HG03095 (cell line): ENCODE results near the gene STXBP5.
A peak's percentile ranks its signal among the peaks of the same experiment; 100 is the strongest.

ENCODE experiments used
- ATAC-seq: cut with Tn5 transposase; IDR thresholded peaks from one replicate; pipeline ENCODE4 v1.9.1; 2021; ENCODE audit warnings: moderate library complexity; ENCODE audit not compliant: unreplicated experiment

STXBP5 gene

GRCh38 chr6:147177286-147177685 lies 26.9 kb upstream of the STXBP5 start:
- ATAC-seq: no peak

DNA sequence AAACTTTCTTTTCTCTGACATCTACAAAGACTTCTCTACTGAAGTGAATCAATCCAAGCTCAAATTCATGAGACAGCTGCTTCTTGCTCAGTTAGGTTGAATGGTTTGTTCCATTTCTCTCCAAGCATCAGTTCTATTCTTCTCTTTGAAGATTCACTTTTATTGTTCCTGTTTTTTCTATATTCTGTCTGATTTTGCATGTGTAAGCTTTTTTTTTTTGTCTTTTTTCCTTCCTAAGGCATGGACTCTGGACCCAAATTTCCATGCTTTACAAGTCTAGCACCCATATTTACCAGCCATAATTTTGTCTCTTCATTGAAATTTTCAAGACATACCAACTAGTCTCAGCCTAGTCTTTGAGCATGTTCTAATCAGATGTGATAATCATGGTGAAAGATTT lies 25.9 kb upstream of the STXBP5 start:
- no peak for ATAC-seq

DNA sequence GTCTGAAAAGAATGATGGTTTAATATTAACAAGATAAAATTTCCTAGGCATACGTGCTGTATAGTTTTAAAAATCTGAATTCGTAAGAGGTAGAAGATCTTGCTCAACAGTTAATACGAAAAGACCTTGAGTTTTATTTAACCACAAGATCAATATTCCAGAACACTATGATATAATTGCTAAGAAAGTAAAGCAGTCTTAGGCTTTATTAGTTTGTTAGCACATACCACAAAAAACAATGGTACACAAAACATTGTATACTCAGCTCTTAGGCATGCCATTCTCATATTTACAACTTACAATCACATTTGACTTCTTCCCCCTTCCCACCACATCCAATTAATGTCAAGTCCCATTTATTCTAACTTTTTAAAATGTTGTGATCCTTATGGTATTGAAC lies 24.4 kb upstream of the STXBP5 start:
- no peak for ATAC-seq

GRCh38 chr6:147180926-147181325 lies 23.3 kb upstream of the STXBP5 start:
- no peak for ATAC-seq

DNA sequence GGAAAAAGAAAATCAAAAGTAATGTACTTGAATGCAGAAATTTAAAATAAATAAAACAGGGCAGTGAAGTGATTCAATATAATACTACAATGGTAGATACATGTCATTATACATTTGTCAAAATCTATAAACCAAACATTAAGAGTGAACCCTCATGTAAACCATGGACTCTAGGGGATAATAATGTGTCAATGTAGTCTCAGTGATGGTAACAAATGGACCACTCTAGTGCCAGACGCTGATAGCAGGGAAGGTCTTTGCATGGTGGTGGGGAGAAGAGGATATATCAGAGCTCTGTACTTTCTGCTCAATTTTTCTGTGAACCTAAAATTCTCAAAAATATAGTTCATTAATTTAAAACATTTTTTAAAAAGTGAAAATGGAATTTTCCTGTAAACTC lies 19.8 kb upstream of the STXBP5 start:
- ATAC-seq: no peak

DNA sequence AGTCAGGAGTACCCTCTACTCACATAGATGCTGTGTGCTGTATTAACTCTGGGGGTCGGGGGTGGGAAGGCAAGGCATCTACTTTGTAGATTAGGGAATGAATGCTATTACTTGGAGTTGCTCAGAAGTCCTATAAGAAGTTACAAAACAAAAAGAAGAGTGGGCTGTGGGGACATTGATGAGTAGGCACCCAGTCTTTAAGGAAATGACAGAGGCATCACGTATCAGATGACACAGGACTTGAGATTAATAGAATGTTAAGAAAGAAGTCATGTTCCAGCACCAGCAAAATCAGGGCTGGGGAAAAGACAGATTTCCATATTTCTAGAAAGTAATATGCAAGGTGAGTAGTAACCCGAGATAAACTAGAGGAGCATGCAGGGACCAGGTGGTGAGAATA lies 19.0 kb upstream of the STXBP5 start:
- ATAC-seq: no peak

- no peak for ATAC-seq
These were observed 13.7 kb upstream of the STXBP5 start for GRCh38 chr6:147190556-147190955.

- ATAC-seq: no peak
These were observed 11.8 kb upstream of the STXBP5 start for GRCh38 chr6:147192278-147192911.

DNA sequence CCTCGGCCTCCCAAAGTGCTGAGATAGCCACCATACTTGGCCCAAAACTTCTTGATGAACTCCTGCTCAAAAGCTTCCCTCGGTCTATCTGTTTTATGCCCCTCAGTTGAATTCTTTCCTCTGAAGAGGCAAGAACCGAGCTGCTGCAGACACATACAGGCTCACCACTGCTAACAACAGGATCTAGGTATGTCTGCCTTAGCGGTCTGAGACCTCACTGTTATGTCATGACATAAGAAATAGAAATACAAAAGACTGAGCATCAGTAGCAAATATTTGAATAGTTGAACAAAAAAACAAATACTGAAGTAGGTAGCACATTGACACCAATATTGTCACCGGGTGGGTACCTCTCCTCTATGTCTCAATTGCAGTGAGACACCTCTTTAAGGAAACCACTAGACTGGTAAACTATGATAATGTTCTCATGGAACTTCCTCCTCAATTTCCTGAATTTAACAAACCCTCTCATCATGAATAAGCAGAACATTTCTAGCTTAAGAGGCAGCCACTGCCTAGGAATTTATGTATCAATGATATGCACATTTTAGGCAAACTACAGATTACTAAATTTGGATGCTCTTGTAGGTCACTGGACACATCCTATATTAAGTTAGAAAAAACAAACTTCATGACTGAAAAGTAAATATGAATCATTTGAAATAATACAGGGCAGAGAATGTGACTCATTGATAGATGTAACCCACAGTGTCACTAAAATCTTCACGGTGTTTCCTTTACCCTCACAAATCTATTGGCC lies 9.4 kb upstream of the STXBP5 start:
- no peak for ATAC-seq

DNA sequence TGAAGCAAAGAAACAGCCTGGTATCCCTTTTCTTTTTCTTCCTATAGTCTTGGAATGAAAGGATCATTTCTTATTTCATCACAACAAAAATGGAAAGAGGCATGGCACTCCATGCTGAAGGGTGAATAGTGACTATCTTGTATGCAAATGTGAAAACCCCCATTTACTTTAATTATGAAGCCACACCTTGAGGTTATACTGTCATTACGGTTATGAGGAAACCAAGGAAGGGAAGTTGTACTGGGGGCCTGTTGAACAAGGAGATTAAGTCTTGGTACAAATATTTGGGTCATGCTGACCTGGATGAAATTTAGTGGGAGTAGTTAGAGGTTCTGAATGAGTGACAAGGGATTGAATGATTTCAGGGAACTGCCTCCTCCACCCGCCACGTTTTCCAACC lies 8.7 kb upstream of the STXBP5 start:
- no peak for ATAC-seq

- no peak for ATAC-seq
These were observed 8.2 kb upstream of the STXBP5 start for GRCh38 chr6:147195987-147196386.

- no peak for ATAC-seq
These were observed 3.5 kb upstream of the STXBP5 start for GRCh38 chr6:147200711-147201110.

DNA sequence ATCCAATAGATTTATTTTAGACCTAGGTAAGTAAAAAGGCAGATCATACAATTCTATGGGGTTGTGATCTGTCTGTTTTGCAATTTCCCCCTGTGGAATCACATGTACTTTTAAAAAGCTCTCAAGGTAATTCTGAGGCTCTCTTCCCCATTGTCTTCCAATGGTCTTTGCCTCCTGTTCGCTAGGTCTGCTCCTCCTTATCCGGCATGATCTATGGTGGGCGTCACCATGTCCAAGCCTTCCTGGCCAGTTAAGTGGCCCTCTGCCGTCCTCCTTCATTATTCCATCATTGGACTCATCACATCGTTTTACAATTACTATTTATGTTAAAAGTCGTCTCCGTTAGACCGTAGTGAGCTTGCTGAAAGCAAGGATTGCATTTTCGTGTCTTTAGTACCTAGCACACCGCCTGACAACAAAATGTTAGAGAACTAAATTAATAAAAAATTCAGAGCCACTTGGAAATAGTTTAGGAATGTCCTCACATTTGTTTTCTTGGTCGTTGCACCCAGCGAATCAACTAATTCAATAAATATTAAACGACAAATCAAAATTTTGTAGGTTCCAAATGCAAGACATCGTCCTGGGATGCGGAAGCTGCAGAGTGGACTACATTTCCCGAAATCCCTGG lies 2.2 kb upstream of the STXBP5 start:
- peak; percentile 24 for ATAC-seq

DNA sequence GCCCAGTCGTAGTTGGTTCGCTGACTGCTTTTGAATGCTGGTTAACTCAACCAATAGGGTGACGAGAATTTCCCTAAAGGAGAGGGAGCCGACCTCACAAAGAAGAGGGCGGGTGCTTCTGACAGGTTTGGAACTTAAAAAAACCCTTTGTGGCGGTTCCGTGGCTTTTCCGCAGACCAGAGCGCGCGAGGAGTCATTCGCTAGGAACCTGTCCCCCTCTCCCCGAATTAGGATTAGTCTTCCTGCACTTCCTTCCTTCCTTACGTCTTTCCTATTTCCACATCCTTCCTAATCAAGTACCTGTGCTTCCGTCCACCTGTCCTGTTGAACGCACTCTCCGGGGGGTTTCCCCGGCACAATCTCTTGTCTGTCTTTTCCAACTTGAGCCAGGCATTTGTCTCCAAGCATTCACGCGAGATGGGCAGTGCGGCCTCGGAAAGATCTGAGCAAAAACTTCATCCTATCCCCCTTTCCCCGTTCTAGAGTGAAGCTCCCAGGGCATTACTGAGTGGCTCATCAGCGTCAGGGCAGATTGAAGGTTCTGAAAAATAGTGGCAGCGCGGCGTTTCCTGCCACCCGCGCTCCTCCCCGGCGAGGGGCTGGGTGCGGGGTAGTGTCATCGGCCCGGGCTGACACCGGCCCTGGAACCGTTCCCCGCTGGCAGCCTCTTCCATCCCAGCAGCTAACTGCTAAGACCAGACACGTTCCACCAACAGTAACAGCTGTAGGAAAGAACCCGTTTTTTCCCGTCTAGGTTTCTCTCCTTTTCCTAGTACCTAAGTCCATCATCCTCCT lies 1.5 kb upstream of the STXBP5 start:
- ATAC-seq: peak; percentile 79

GRCh38 chr6:147203311-147204059 lies 732 bp upstream of the STXBP5 start:
- peak; percentile 43 for ATAC-seq

DNA sequence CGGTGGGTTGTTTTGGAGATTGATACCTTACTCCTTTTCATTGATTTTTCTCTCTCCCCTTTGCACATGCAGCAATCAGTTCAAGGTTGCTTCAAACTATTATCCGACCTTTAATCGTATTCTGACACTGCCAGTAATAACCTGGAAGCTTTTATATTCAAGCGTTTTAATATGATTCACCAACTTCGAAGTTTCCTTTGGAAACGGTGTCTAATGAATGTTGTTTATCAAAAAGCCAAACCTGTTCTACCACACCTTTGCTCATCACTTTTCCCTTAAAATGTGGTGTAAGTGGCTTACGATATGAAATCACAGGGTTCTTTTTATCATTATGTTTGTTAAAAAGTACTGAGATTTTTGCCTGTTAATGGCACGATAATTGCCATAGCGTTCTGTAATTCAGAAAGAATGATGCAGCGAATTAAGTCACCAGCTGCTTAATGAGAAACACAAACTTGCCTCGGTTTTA lies 660 bp downstream of the STXBP5 start:
- no peak for ATAC-seq

GRCh38 chr6:147205690-147206600 lies 1.7 kb downstream of the STXBP5 start:
- ATAC-seq: no peak

DNA sequence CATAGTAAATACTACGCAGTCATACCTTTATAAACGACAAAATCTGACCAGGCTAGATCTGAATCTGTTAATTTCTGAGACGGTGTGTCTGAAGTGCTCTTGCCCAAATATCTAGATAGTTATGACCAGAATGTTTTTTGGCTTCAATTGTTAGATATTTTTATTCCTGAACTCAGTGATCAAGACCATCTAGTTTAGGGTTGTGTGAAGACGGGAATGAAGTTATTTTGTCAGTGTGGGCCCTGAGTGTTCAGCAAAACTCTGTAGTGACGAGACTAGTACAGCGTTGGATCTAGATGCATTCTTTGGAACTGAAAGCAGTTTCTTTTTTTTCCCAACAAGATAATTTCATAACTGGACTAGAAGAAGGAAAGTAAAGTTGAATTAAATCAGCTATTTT lies 3.1 kb downstream of the STXBP5 start:
- ATAC-seq: no peak
